H9 (cell line): ENCODE measurements around the gene MUC4. TPM values are rescaled to one million over a fixed set of nuclear protein-coding genes. Genes with fewer than 3 reads are reported as not detected.

Experiments used
- DNase-seq: peaks from one replicate; pipeline ENCODE4 v3.0.0-alpha.2; 2017
- H2AFZ ChIP-seq: one replicate; pipeline ENCODE4 v1.6.1; 2013; ENCODE audit warnings: mild to moderate bottlenecking, low read length, control low read depth, moderate library complexity
- H2AK5ac ChIP-seq: 2 replicates; pipeline ENCODE4 v1.6.1; 2013; ENCODE audit warnings: low read length, control low read depth, mixed read lengths; ENCODE audit not compliant: insufficient read length
- H2BK120ac ChIP-seq: one replicate; pipeline ENCODE4 v1.6.1; 2013; ENCODE audit warnings: low read depth, mild to moderate bottlenecking, low read length, control low read depth, inconsistent platforms; ENCODE audit not compliant: poor library complexity, severe bottlenecking
- H2BK12ac ChIP-seq: 2 replicates; pipeline ENCODE4 v1.6.1; 2013; ENCODE audit warnings: low read length, control low read depth, mixed read lengths, low read depth; ENCODE audit not compliant: insufficient read length
- H2BK15ac ChIP-seq: 2 replicates; pipeline ENCODE4 v1.6.1; 2013; ENCODE audit warnings: low read depth, low read length, control low read depth
- H2BK20ac ChIP-seq: one replicate; pipeline ENCODE4 v1.6.1; 2013; ENCODE audit warnings: low read depth, mild to moderate bottlenecking, low read length, control low read depth, inconsistent platforms; ENCODE audit not compliant: poor library complexity, severe bottlenecking
- H2BK5ac ChIP-seq: 2 replicates; pipeline ENCODE4 v1.6.1; 2013; ENCODE audit warnings: low read length, control low read depth, mixed read lengths; ENCODE audit not compliant: insufficient read length
- H3K14ac ChIP-seq: 2 replicates; pipeline ENCODE4 v1.6.1; 2013; ENCODE audit warnings: low read length, control low read depth; ENCODE audit not compliant: insufficient read depth
- H3K18ac ChIP-seq: 2 replicates; pipeline ENCODE4 v1.6.1; 2013; ENCODE audit warnings: low read depth, mild to moderate bottlenecking, mixed read lengths, low read length, control low read depth; ENCODE audit not compliant: insufficient read length
- H3K23ac ChIP-seq: 2 replicates; pipeline ENCODE4 v1.6.1; 2013; ENCODE audit warnings: low read length, control low read depth, mixed read lengths, low read depth; ENCODE audit not compliant: insufficient read length
- H3K23me2 ChIP-seq: 2 replicates; pipeline ENCODE4 v1.6.1; 2013; ENCODE audit warnings: low read depth, mild to moderate bottlenecking, mixed read lengths, low read length, control low read depth; ENCODE audit not compliant: insufficient read length, poor library complexity, severe bottlenecking
- H3K27ac ChIP-seq: 2 replicates; pipeline ENCODE4 v1.5.1; 2013; ENCODE audit warnings: low read length, control low read depth, mixed read lengths, low read depth; ENCODE audit not compliant: insufficient read length
- H3K27me3 ChIP-seq: 2 replicates; pipeline ENCODE4 v1.6.1; 2013; ENCODE audit warnings: low read length, control low read depth, inconsistent platforms; ENCODE audit not compliant: insufficient read depth
- H3K4ac ChIP-seq: 2 replicates; pipeline ENCODE4 v1.6.1; 2013; ENCODE audit warnings: low read depth, mild to moderate bottlenecking, control low read depth, inconsistent platforms, low read length, moderate library complexity
- H3K4me1 ChIP-seq: 2 replicates; pipeline ENCODE4 v1.6.1; 2013; ENCODE audit warnings: low read length, control low read depth, inconsistent platforms; ENCODE audit not compliant: insufficient read depth
- H3K4me2 ChIP-seq: 2 replicates; pipeline ENCODE4 v1.6.1; 2013; ENCODE audit warnings: low read length, control low read depth, mixed read lengths; ENCODE audit not compliant: insufficient read length, insufficient read depth
- H3K56ac ChIP-seq: 2 replicates; pipeline ENCODE4 v1.6.1; 2013; ENCODE audit warnings: low read depth, mild to moderate bottlenecking, mixed read lengths, low read length, control low read depth; ENCODE audit not compliant: insufficient read length
- H3K79me1 ChIP-seq: 2 replicates; pipeline ENCODE4 v1.6.1; 2013; ENCODE audit warnings: low read depth, mild to moderate bottlenecking, moderate library complexity, low read length, control low read depth, inconsistent platforms; ENCODE audit not compliant: insufficient read depth, poor library complexity, severe bottlenecking
- H3K79me2 ChIP-seq: 2 replicates; pipeline ENCODE4 v1.6.1; 2013; ENCODE audit warnings: low read length, control low read depth, inconsistent platforms; ENCODE audit not compliant: insufficient read depth
- H3K9ac ChIP-seq: 2 replicates; pipeline ENCODE4 v1.6.1; 2013; ENCODE audit warnings: low read length, control low read depth, mixed read lengths; ENCODE audit not compliant: insufficient read length; ENCODE audit errors: extremely low read depth
- H3K9me3 ChIP-seq: one replicate; pipeline ENCODE4 v1.6.1; 2013; ENCODE audit warnings: low read depth, low read length, inconsistent platforms; ENCODE audit not compliant: control insufficient read depth
- H3T11ph ChIP-seq: one replicate; pipeline ENCODE4 v1.6.1; 2013; ENCODE audit warnings: mild to moderate bottlenecking, low read length, control low read depth, inconsistent platforms
- H4K20me1 ChIP-seq: one replicate; pipeline ENCODE4 v1.6.1; 2013; ENCODE audit not compliant: control insufficient read depth, insufficient read length, insufficient read depth
- H4K5ac ChIP-seq: 2 replicates; pipeline ENCODE4 v1.6.1; 2013; ENCODE audit warnings: low read depth, mild to moderate bottlenecking, mixed read lengths, low read length, control low read depth; ENCODE audit not compliant: insufficient read length
- H4K8ac ChIP-seq: replicated peaks from 2 replicates; pipeline ENCODE4 v1.6.1; 2013; ENCODE audit warnings: low read length, control low read depth, mixed read lengths, low read depth; ENCODE audit not compliant: insufficient read length
- H4K91ac ChIP-seq: 2 replicates; pipeline ENCODE4 v1.6.1; 2013; ENCODE audit warnings: low read depth, mild to moderate bottlenecking, moderate library complexity, mixed read lengths, low read length, control low read depth; ENCODE audit not compliant: insufficient read length
- H3K27ac Mint-ChIP-seq, 3 experiments: 2 replicates in 2 of 3; 3 replicates in 1 of 3; pipeline ENCODE4 v1.8.0; 2020 to 2021; ENCODE audit warnings: mixed read lengths in 3 of 3, mild to moderate bottlenecking in 1 of 3, moderate library complexity in 1 of 3
- H3K27me3 Mint-ChIP-seq: 2 replicates; pipeline ENCODE4 v1.8.0; 2021; ENCODE audit warnings: low read depth, mild to moderate bottlenecking, moderate library complexity, mixed read lengths
- H3K36me3 Mint-ChIP-seq, 3 experiments: 2 replicates in 2 of 3; 3 replicates in 1 of 3; pipeline ENCODE4 v1.8.0; 2020 to 2021; ENCODE audit warnings: low read depth in 3 of 3, mixed read lengths in 3 of 3; ENCODE audit not compliant: insufficient read depth in 1 of 3
- H3K4me1 Mint-ChIP-seq, 2 experiments: 2 replicates each; pipeline ENCODE4 v1.8.0; 2020; ENCODE audit warnings: mixed read lengths in 2 of 2
- H3K4me3 Mint-ChIP-seq, 2 experiments: 2 replicates in 1 of 2; 3 replicates in 1 of 2; pipeline ENCODE4 v1.8.0; 2020 to 2021; ENCODE audit warnings: mild to moderate bottlenecking in 2 of 2, mixed read lengths in 2 of 2, moderate library complexity in 1 of 2
- H3K9me3 Mint-ChIP-seq, 2 experiments: 2 replicates in 1 of 2; 3 replicates in 1 of 2; pipeline ENCODE4 v1.8.0; 2020; ENCODE audit warnings: mild to moderate bottlenecking in 2 of 2, mixed read lengths in 2 of 2, moderate library complexity in 1 of 2
- CTCF ChIP-seq: fragments of 200-600 bp; sonication (generic); conservative IDR thresholded peaks from 3 replicates; pipeline ENCODE4 v1.8.0; 2021; ENCODE audit warnings: antibody characterized with exemption, mild to moderate bottlenecking
- WGBS: extraction: QIAGEN DNeasy Blood & Tissue Kit; methylation state at CpG from one replicate; pipeline ENCODE4 v1.1.7; 2013; ENCODE audit warnings: missing lambda C conversion rate, low lambda C conversion rate, mixed read lengths; ENCODE audit not compliant: insufficient read length; ENCODE audit errors: extremely low coverage; 5-methylcytosine and 5-hydroxymethylcytosine counted together
- total RNA-seq: library from RNA; stranded (reverse); gene quantifications from 2 replicates; pipeline ENCODE4 v1.2.1, GENCODE V29; 2021

Gene MUC4
- total RNA-seq, 1 experiment from 2014 or later: 1.2 TPM

- Histone ChIP-seq H4K5ac (no peak overlapping the region), H3K4me1 (no peaks in the 10 kb centered on the region), H3K9ac (no peak overlapping the region), H3K4ac (no peak overlapping the region), H2BK5ac (no peak overlapping the region), H2BK12ac (no peak overlapping the region), H3K9me3 (no peaks in the 10 kb centered on the region), H3K79me2 (no peaks in the 10 kb centered on the region), H2BK15ac (no peak overlapping the region), H4K20me1 (no peaks in the 10 kb centered on the region), H2BK20ac (no peak overlapping the region), H3K23ac (no peak overlapping the region), H4K91ac (no peak overlapping the region), H3K14ac (no peak overlapping the region; the same call in 1 of the 2 replicates), H2AK5ac (no peak overlapping the region), H2BK120ac (no peak overlapping the region), H3T11ph (no peak overlapping the region), H3K56ac (no peak overlapping the region), H2AFZ (no peak overlapping the region), H3K79me1 (no peaks in the 10 kb centered on the region), H3K27me3 (no peaks in the 10 kb centered on the region), H3K4me2 (no peak overlapping the region), H3K27ac (no peak overlapping the region), H3K18ac (no peak overlapping the region), H3K23me2 (no peaks in the 10 kb centered on the region), H4K8ac (no peak overlapping the region)
- Mint-ChIP-seq H3K27ac (no peak overlapping the region; a peak in 1 of 7 replicates), H3K27me3 (peaks cover 31% of the 10 kb centered on the region), H3K36me3 (no peaks in the 10 kb centered on the region), H3K4me3 (no peak overlapping the region), H3K9me3 (no peaks in the 10 kb centered on the region), H3K4me1 (no peaks in the 10 kb centered on the region)
- WGBS: no CpG with 5 or more reads among the region's 12 CpGs
- no peak for DNase-seq
- no peak for TF ChIP-seq CTCF
Measured at GRCh38 chr3:195732940-195733339, 78.8 kb downstream of the MUC4 start.
